Natural killer cell (primary cell): ENCODE results near the gene DENND5A. TPM values are rescaled to one million over a fixed set of nuclear protein-coding genes. Genes with fewer than 3 reads are reported as not detected.
A peak's percentile ranks its signal among the peaks of the same experiment; 100 is the strongest.

Experiments used
- ATAC-seq, 3 donors: fragments of 150-1000 bp in 2 of 3; fragments of 200-7000 bp in 1 of 3; cut with Tn5 transposase; 1 replicate in 1 of 3; 2 replicates in 2 of 3; pipeline ENCODE4 v1.10.0; 2021; ENCODE audit warnings: mild to moderate bottlenecking in 2 of 3, moderate library complexity in 2 of 3
- DNase-seq, 2 donors: peaks; one replicate each; pipeline versions ENCODE4 v3.0.0 to v3.0.0-alpha.2; 2013 to 2021; ENCODE audit warnings: mixed read lengths in 1 of 2
- H3K27ac ChIP-seq: one replicate; pipeline ENCODE4 v1.5.1; 2013; ENCODE audit warnings: mild to moderate bottlenecking, low read length
- H3K27me3 ChIP-seq: one replicate; pipeline ENCODE4 v1.6.1; 2013; ENCODE audit warnings: low read length; ENCODE audit not compliant: control insufficient read depth, insufficient read depth
- H3K36me3 ChIP-seq: one replicate; pipeline ENCODE4 v1.6.1; 2013; ENCODE audit warnings: low read length; ENCODE audit not compliant: control insufficient read depth, insufficient read depth
- H3K4me1 ChIP-seq: one replicate; pipeline ENCODE4 v1.6.1; 2013; ENCODE audit warnings: low read length; ENCODE audit not compliant: control insufficient read depth, insufficient read depth
- H3K4me3 ChIP-seq: one replicate; pipeline ENCODE4 v1.5.1; 2013; ENCODE audit warnings: low read length
- H3K9me3 ChIP-seq: one replicate; pipeline ENCODE4 v1.6.1; 2013; ENCODE audit warnings: low read length; ENCODE audit not compliant: control insufficient read depth, insufficient read depth
- H3K27ac Mint-ChIP-seq, 2 donors: one replicate each; pipeline ENCODE4 v1.8.0; 2022; ENCODE audit warnings: mild to moderate bottlenecking in 2 of 2, mixed read lengths in 2 of 2, moderate library complexity in 1 of 2
- H3K27me3 Mint-ChIP-seq, 2 donors: one replicate each; pipeline ENCODE4 v1.8.0; 2022; ENCODE audit warnings: low read depth in 2 of 2, mixed read lengths in 2 of 2
- H3K36me3 Mint-ChIP-seq: one replicate; pipeline ENCODE4 v1.8.0; 2022; ENCODE audit warnings: mixed read lengths
- H3K4me1 Mint-ChIP-seq, 2 donors: one replicate each; pipeline ENCODE4 v1.8.0; 2022; ENCODE audit warnings: mixed read lengths in 2 of 2
- H3K4me3 Mint-ChIP-seq: one replicate; pipeline ENCODE4 v1.8.0; 2022; ENCODE audit warnings: mild to moderate bottlenecking, moderate library complexity, mixed read lengths
- H3K9me3 Mint-ChIP-seq, 2 donors: one replicate each; pipeline ENCODE4 v1.8.0; 2022; ENCODE audit warnings: mixed read lengths in 2 of 2
- CTCF ChIP-seq: fragments of 200-600 bp; IDR thresholded peaks from one replicate; pipeline ENCODE4 v1.8.0; 2022; ENCODE audit warnings: antibody characterized with exemption
- WGBS: methylation state at CpG from one replicate; pipeline ENCODE4 v1.1.7; 2013; ENCODE audit warnings: missing lambda C conversion rate; ENCODE audit not compliant: insufficient coverage; 5-methylcytosine and 5-hydroxymethylcytosine counted together
- intact Hi-C: fragments of 100-400 bp; cut with micrococcal nuclease; formaldehyde crosslinking; loops from one replicate; pipeline ENCODE4 v1.14.2; 2022
- total RNA-seq, 4 donors: library from RNA; stranded (reverse); fragments of 120-200 nt in 1 of 4; gene quantifications; one replicate each; pipeline versions ENCODE4 v1.2.3 to v1.2.4, GENCODE V29; 2013 to 2022

DENND5A gene
- total RNA-seq, 3 donors from 2014 or later (not counting 1 experiment from before 2014, with no cell fraction given): 23.8 to 42.5 (median 38.7) TPM

GRCh38 chr11:9089636-9090035, 175.5 kb downstream of the DENND5A start:
- no peaks in the 10 kb centered on the region for H3K36me3 Mint-ChIP-seq
- TF ChIP-seq CTCF: no peak
- DNase-seq: no peak
- no peak overlapping the region for H3K4me3 ChIP-seq
- no peaks in the 10 kb centered on the region for H3K36me3 ChIP-seq
- no peaks in the 10 kb centered on the region for H3K9me3 Mint-ChIP-seq
- no peak overlapping the region for H3K4me3 Mint-ChIP-seq
- H3K4me1 ChIP-seq: peaks cover 9% of the 10 kb centered on the region
- 91% methylated on average over 6 of the region's 6 CpGs for WGBS
- no peak overlapping the region for H3K27ac Mint-ChIP-seq
- peaks cover 0 to 11% of the 10 kb centered on the region in 2 donors for H3K4me1 Mint-ChIP-seq
- no peak for ATAC-seq
- peaks cover 41% of the 10 kb centered on the region in 2 donors for H3K27me3 Mint-ChIP-seq
- intact Hi-C loops: no loop called here
- no peaks in the 10 kb centered on the region for H3K9me3 ChIP-seq
- no peak overlapping the region for H3K27ac ChIP-seq
- H3K27me3 ChIP-seq: peaks cover 11% of the 10 kb centered on the region

- intact Hi-C loops: no loop called here
- H3K4me1 ChIP-seq: peaks cover 9% of the 10 kb centered on the region
- Mint-ChIP-seq H3K36me3 (no peaks in the 10 kb centered on the region), H3K27ac (no peak overlapping the region), H3K27me3 (peaks cover 35 to 38% of the 10 kb centered on the region in 2 donors), H3K9me3 (no peaks in the 10 kb centered on the region), H3K4me1 (peaks cover 0 to 11% of the 10 kb centered on the region in 2 donors), H3K4me3 (peak overlapping the region; percentile 25)
- no peaks in the 10 kb centered on the region for H3K36me3 ChIP-seq
- H3K27me3 ChIP-seq: peaks cover 11% of the 10 kb centered on the region
- no peak overlapping the region for H3K27ac ChIP-seq
- no peaks in the 10 kb centered on the region for H3K9me3 ChIP-seq
- H3K4me3 ChIP-seq: no peak overlapping the region
- ATAC-seq (peak in 1 of 3 donors; percentile 33), DNase-seq (no peak)
- no peak for TF ChIP-seq CTCF
- 83% methylated on average over 3 of the region's 3 CpGs for WGBS
Measured at GRCh38 chr11:9089061-9089460, 176.1 kb downstream of the DENND5A start.

Other genes starting within 250 kb of the DENND5A start
- gene SCUBE2, start 173.8 kb downstream of the DENND5A start, total RNA-seq: not detected
- gene TMEM41B, start 49.2 kb upstream of the DENND5A start, total RNA-seq: 10 to 100 TPM; 28.1 to 37.0 (median 34.0) TPM
- gene IPO7, start 119.3 kb upstream of the DENND5A start, total RNA-seq: 10 to 100 TPM; 47.2 to 62.3 (median 58.0) TPM
- gene ZNF143, start 195.7 kb upstream of the DENND5A start, total RNA-seq: 10 to 100 TPM; 27.4 to 32.7 (median 32.6) TPM